HEK293T (cell line): ENCODE data around the gene SOCS7.
A peak's percentile ranks its signal among the peaks of the same experiment; 100 is the strongest.

Source experiments
- CTCF ChIA-PET: fragments of 350-600 bp; formaldehyde crosslinking; extraction: SDS; loops from one replicate; lab custom pipeline; 2021; ENCODE audit warnings: antibody characterized with exemption, inconsistent platforms; lab: Yijun Ruan, JAX
- POLR2A ChIA-PET: fragments of 350-600 bp; formaldehyde crosslinking; extraction: SDS; loops from one replicate; lab custom pipeline; 2020; ENCODE audit warnings: antibody characterized with exemption, inconsistent platforms; lab: Yijun Ruan, JAX
- DNase-seq: peaks from one replicate; pipeline ENCODE4 v3.0.0; 2012; ENCODE audit warnings: mixed read lengths; ENCODE audit errors: extremely low spot score
- ARNT ChIP-seq: fragments of 450-650 bp; IDR thresholded peaks from 2 replicates; pipeline ENCODE4 v1.6.1; 2017; ENCODE audit warnings: mild to moderate bottlenecking
- BHLHE40 ChIP-seq: fragments of 450-650 bp; IDR thresholded peaks from 2 replicates; pipeline ENCODE4 v1.6.1; 2016; ENCODE audit warnings: mild to moderate bottlenecking, moderate library complexity, borderline replicate concordance
- CTBP1 ChIP-seq: fragments of 450-650 bp; IDR thresholded peaks from 2 replicates; pipeline ENCODE4 v1.6.1; 2016; ENCODE audit warnings: borderline replicate concordance
- ELF4 ChIP-seq: fragments of 450-650 bp; IDR thresholded peaks from 2 replicates; pipeline ENCODE4 v1.6.1; 2017; ENCODE audit warnings: antibody characterized with exemption
- FOXA1 ChIP-seq: fragments of 450-650 bp; IDR thresholded peaks from 2 replicates; pipeline ENCODE4 v1.6.1; 2016; ENCODE audit warnings: mild to moderate bottlenecking
- FOXK2 ChIP-seq: fragments of 450-650 bp; IDR thresholded peaks from 2 replicates; pipeline ENCODE4 v1.6.1; 2016; ENCODE audit warnings: mild to moderate bottlenecking
- FOXM1 ChIP-seq: fragments of 450-650 bp; IDR thresholded peaks from 2 replicates; pipeline ENCODE4 v1.6.1; 2017; ENCODE audit warnings: mild to moderate bottlenecking, borderline replicate concordance
- HDGF ChIP-seq: fragments of 450-650 bp; IDR thresholded peaks from 2 replicates; pipeline ENCODE4 v1.6.1; 2017; ENCODE audit warnings: antibody characterized with exemption, borderline replicate concordance
- L3MBTL2 ChIP-seq: fragments of 450-650 bp; conservative IDR thresholded peaks from 2 replicates; pipeline ENCODE4 v1.6.1; 2016; ENCODE audit warnings: mild to moderate bottlenecking
- LEF1 ChIP-seq: fragments of 450-650 bp; IDR thresholded peaks from 2 replicates; pipeline ENCODE4 v1.6.1; 2017; ENCODE audit warnings: mild to moderate bottlenecking, borderline replicate concordance
- NFRKB ChIP-seq: fragments of 450-650 bp; IDR thresholded peaks from 2 replicates; pipeline ENCODE4 v1.6.1; 2016; ENCODE audit warnings: mild to moderate bottlenecking, moderate library complexity
- SP1 ChIP-seq: fragments of 450-650 bp; IDR thresholded peaks from 2 replicates; pipeline ENCODE4 v1.6.1; 2017
- SUZ12 ChIP-seq: fragments of 450-650 bp; IDR thresholded peaks from 2 replicates; pipeline ENCODE4 v1.6.1; 2016; ENCODE audit warnings: mild to moderate bottlenecking
- TARDBP ChIP-seq: fragments of 450-650 bp; IDR thresholded peaks from 2 replicates; pipeline ENCODE4 v1.6.1; 2016
- ZNF384 ChIP-seq: fragments of 450-650 bp; IDR thresholded peaks from 2 replicates; pipeline ENCODE4 v1.6.1; 2016
- TF ChIP-seq, protein P1 (sequence below): fragments of 450-650 bp; IDR thresholded peaks from 2 replicates; pipeline ENCODE4 v1.6.1; 2016

SOCS7 gene

DNA sequence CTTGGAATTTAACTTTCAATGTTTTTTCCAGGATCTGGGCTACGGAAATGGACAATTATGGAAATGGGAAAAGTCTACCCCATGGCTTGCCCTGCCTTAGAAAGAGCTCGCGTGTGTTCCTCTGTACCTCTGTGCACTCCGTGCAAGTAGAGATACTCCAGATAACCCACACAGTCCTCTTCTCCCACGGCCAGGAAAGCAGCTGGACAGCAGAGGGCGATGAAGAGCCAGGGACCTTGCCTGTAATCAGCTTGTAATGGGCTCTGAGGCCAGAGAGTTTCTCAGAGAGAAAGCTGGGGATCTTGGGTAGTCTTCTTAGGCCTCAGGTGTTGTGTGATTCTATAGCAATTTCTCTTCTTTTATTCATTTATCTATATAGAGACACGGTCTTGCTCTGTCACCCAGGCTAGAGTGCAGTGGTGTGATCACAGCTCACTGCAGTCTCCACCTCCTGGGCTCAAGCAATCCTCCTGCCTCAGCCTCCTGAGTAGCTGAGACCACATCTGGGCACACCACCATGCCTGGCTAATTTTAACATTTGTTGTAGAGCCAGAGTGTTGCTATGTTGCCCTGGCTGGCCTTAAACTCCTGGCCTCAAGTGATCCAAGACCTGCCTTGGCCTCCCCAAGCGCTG is 2.4 kb upstream of the SOCS7 start:
- DNase-seq, result peak; percentile 65
- TF ChIP-seq LEF1 (no peak), SP1 (no peak), CTBP1 (no peak), HDGF (no peak), NFRKB (no peak), TARDBP (no peak), ARNT (no peak), L3MBTL2 (no peak), ZNF384 (no peak), FOXM1 (no peak), ELF4 (no peak)
- TF ChIP-seq, protein P1, sequence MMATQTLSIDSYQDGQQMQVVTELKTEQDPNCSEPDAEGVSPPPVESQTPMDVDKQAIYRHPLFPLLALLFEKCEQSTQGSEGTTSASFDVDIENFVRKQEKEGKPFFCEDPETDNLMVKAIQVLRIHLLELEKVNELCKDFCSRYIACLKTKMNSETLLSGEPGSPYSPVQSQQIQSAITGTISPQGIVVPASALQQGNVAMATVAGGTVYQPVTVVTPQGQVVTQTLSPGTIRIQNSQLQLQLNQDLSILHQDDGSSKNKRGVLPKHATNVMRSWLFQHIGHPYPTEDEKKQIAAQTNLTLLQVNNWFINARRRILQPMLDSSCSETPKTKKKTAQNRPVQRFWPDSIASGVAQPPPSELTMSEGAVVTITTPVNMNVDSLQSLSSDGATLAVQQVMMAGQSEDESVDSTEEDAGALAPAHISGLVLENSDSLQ, result no peak
- ChIA-PET POLR2A (interaction anchor here (0.8 to 3.6 kb wide), 9 partner anchors 9 to 505 kb away, joined by 3 to 60 read pairs (median 4); partner anchors contain the start of gene RPL23), CTCF (interaction anchor here (0.6 to 4.0 kb wide), 22 partner anchors 9 to 409 kb away, joined by 3 to 53 read pairs (median 4); no protein-coding TSS in a partner anchor)

DNA sequence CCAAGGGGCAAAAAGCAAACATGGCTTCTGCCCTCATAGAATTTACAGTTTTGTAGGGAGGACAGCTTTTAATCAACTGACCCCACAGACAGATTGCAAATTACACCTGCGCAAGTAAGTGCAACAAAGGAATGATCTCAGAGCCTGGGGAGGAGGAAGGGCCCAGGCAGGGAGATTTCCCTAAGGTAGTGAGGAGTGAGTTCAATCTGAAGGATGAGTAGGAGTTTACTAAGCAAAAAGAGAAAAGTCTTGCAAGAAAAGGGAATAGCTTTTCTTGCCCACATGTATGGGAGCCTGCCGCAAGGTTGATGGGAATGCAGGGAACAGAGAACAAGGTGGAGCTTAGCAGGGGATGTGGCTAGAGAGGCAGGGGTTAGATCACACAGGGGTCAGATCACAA is 1.6 kb upstream of the SOCS7 start:
- CTCF ChIA-PET, result interaction anchor here (0.8 to 4.0 kb wide), 11 partner anchors 10 to 74 kb away, joined by 3 to 53 read pairs (median 13); no protein-coding TSS in a partner anchor
- POLR2A ChIA-PET, result interaction anchor here (1.0 to 3.6 kb wide), 6 partner anchors 10 to 64 kb away, joined by 4 to 60 read pairs (median 5); no protein-coding TSS in a partner anchor
- no peak for DNase-seq
- TF ChIP-seq BHLHE40 (no peak), LEF1 (no peak), CTBP1 (no peak), FOXM1 (no peak), NFRKB (no peak), ARNT (no peak), TARDBP (no peak), SP1 (no peak), HDGF (no peak), ZNF384 (no peak)
- TF ChIP-seq, protein P1, result no peak

DNA sequence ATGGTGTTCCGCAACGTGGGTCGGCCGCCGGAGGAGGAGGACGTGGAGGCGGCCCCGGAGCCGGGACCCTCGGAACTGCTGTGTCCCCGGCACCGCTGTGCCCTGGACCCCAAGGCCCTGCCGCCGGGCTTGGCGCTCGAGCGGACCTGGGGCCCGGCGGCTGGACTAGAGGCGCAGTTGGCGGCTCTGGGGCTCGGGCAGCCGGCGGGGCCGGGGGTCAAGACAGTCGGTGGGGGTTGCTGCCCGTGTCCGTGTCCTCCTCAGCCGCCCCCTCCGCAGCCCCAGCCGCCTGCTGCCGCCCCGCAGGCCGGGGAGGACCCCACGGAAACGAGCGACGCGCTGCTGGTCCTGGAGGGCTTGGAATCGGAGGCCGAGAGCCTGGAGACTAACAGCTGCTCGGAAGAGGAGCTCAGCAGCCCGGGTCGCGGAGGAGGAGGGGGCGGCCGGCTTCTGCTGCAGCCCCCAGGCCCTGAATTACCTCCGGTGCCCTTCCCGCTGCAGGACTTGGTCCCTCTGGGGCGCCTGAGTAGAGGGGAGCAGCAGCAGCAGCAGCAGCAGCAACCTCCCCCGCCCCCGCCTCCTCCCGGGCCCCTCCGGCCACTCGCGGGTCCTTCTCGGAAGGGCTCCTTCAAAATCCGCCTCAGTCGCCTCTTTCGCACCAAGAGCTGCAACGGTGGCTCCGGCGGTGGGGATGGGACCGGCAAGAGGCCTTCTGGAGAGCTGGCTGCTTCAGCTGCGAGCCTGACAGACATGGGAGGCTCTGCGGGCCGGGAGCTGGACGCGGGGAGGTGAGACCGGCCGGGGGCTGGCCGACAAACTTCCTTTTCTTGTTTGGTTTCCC is 821 bp downstream of the SOCS7 start:
- POLR2A ChIA-PET, result interaction anchor here (0.8 to 5.1 kb wide), 13 partner anchors 9 to 157 kb away, joined by 3 to 69 read pairs (median 5); partner anchors contain the start of gene GPR179
- no peak for TF ChIP-seq SP1
- no peak for TF ChIP-seq NFRKB
- TF ChIP-seq FOXM1, result no peak
- no peak for TF ChIP-seq TARDBP
- no peak for TF ChIP-seq CTBP1
- no peak for TF ChIP-seq BHLHE40
- TF ChIP-seq ZNF384, result no peak
- TF ChIP-seq ELF4, result no peak
- TF ChIP-seq SUZ12, result no peak
- TF ChIP-seq L3MBTL2, result no peak
- no peak for TF ChIP-seq HDGF
- TF ChIP-seq LEF1, result no peak
- no peak for TF ChIP-seq FOXA1
- no peak for TF ChIP-seq ARNT
- no peak for TF ChIP-seq FOXK2
- CTCF ChIA-PET, result interaction anchor here (0.6 to 2.4 kb wide), 7 partner anchors 19 to 184 kb away, joined by 3 to 17 read pairs (median 4); no protein-coding TSS in a partner anchor
- DNase-seq, result peak; percentile 14

DNA sequence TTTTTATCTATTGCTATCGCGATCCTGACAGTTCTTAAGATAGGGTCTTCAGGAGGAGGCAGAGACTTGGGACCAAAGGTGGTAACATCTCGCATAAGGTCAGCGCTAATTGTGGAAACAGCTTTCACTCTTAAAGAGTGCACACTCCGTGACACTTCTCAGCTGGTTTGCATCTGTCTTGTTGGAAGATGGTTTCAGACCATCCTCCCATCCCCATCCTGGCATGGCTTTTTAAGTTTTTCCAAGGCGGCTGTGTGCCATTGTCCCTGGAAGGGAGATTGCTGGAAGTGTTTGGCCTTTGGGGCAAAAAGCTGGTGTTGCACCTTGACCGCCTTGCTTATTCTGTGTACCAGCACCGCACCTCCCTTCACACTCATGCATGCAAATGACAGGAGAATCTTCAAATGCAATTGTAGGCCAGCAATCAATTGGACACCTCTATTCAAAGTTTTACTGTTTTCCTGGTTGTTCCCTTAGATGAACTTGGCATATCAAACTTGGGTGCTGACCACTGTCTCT is 1.5 kb downstream of the SOCS7 start:
- TF ChIP-seq FOXK2 (no peak), CTBP1 (no peak), ELF4 (no peak), NFRKB (no peak), FOXA1 (no peak), BHLHE40 (no peak), SP1 (no peak), ZNF384 (no peak), LEF1 (no peak)
- POLR2A ChIA-PET, result interaction anchor here (0.9 to 5.1 kb wide), 6 partner anchors 9 to 61 kb away, joined by 3 to 69 read pairs (median 6); partner anchors contain the start of gene GPR179
- CTCF ChIA-PET, result interaction anchor here (0.7 to 2.4 kb wide), 3 partner anchors 61 to 129 kb away, joined by 3 to 17 read pairs (median 4); no protein-coding TSS in a partner anchor
- DNase-seq, result no peak

DNA sequence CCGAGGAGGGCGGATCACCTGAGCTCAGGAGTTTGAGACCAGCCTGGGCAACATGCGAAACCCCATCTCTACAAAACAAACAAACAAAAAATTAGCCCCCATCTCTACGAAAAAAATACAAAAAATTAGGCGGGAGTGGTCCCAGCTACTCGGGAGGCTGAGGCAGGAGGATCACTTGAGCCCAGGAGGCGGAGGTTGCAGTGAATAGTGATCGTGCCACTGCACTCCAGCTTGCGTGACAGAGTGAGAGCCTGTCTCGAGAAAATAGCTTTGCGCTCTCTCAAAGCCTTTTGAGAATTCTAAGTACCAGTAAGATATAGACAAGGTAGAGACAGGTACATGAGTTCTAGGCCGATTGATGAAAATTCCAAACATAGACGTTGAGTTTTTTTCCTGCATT is 2.0 kb downstream of the SOCS7 start:
- TF ChIP-seq BHLHE40, result no peak
- no peak for TF ChIP-seq FOXM1
- TF ChIP-seq HDGF, result no peak
- no peak for TF ChIP-seq TARDBP
- TF ChIP-seq CTBP1, result no peak
- TF ChIP-seq L3MBTL2, result no peak
- TF ChIP-seq ELF4, result no peak
- TF ChIP-seq FOXA1, result no peak
- TF ChIP-seq, protein P1, result no peak
- no peak for TF ChIP-seq FOXK2
- TF ChIP-seq SUZ12, result no peak
- no peak for TF ChIP-seq NFRKB
- no peak for TF ChIP-seq ZNF384
- no peak for TF ChIP-seq LEF1
- POLR2A ChIA-PET, result interaction anchor here (1.2 to 5.1 kb wide), 3 partner anchors 10 to 61 kb away, joined by 3 to 69 read pairs (median 15); partner anchors contain the start of gene GPR179
- CTCF ChIA-PET, result interaction anchor here (1.5 to 3.0 kb wide), 3 partner anchors 13 to 128 kb away, joined by 4 to 17 read pairs (median 11); no protein-coding TSS in a partner anchor
- DNase-seq, result no peak
